H9 (cell line): Measurements from ENCODE around the gene PPP1R8. TPM values are rescaled to one million over a fixed set of nuclear protein-coding genes. Genes with fewer than 3 reads are reported as not detected.

Source experiments
- DNase-seq: peaks from one replicate; pipeline ENCODE4 v3.0.0-alpha.2; 2017
- H2AFZ ChIP-seq: one replicate; pipeline ENCODE4 v1.6.1; 2013; ENCODE audit warnings: mild to moderate bottlenecking, low read length, control low read depth, moderate library complexity
- H2AK5ac ChIP-seq: 2 replicates; pipeline ENCODE4 v1.6.1; 2013; ENCODE audit warnings: low read length, control low read depth, mixed read lengths; ENCODE audit not compliant: insufficient read length
- H2BK120ac ChIP-seq: one replicate; pipeline ENCODE4 v1.6.1; 2013; ENCODE audit warnings: low read depth, mild to moderate bottlenecking, low read length, control low read depth, inconsistent platforms; ENCODE audit not compliant: poor library complexity, severe bottlenecking
- H2BK12ac ChIP-seq: 2 replicates; pipeline ENCODE4 v1.6.1; 2013; ENCODE audit warnings: low read length, control low read depth, mixed read lengths, low read depth; ENCODE audit not compliant: insufficient read length
- H2BK15ac ChIP-seq: 2 replicates; pipeline ENCODE4 v1.6.1; 2013; ENCODE audit warnings: low read depth, low read length, control low read depth
- H2BK20ac ChIP-seq: one replicate; pipeline ENCODE4 v1.6.1; 2013; ENCODE audit warnings: low read depth, mild to moderate bottlenecking, low read length, control low read depth, inconsistent platforms; ENCODE audit not compliant: poor library complexity, severe bottlenecking
- H2BK5ac ChIP-seq: 2 replicates; pipeline ENCODE4 v1.6.1; 2013; ENCODE audit warnings: low read length, control low read depth, mixed read lengths; ENCODE audit not compliant: insufficient read length
- H3K14ac ChIP-seq: 2 replicates; pipeline ENCODE4 v1.6.1; 2013; ENCODE audit warnings: low read length, control low read depth; ENCODE audit not compliant: insufficient read depth
- H3K18ac ChIP-seq: 2 replicates; pipeline ENCODE4 v1.6.1; 2013; ENCODE audit warnings: low read depth, mild to moderate bottlenecking, mixed read lengths, low read length, control low read depth; ENCODE audit not compliant: insufficient read length
- H3K23ac ChIP-seq: 2 replicates; pipeline ENCODE4 v1.6.1; 2013; ENCODE audit warnings: low read length, control low read depth, mixed read lengths, low read depth; ENCODE audit not compliant: insufficient read length
- H3K23me2 ChIP-seq: 2 replicates; pipeline ENCODE4 v1.6.1; 2013; ENCODE audit warnings: low read depth, mild to moderate bottlenecking, mixed read lengths, low read length, control low read depth; ENCODE audit not compliant: insufficient read length, poor library complexity, severe bottlenecking
- H3K27ac ChIP-seq: 2 replicates; pipeline ENCODE4 v1.5.1; 2013; ENCODE audit warnings: low read length, control low read depth, mixed read lengths, low read depth; ENCODE audit not compliant: insufficient read length
- H3K27me3 ChIP-seq: 2 replicates; pipeline ENCODE4 v1.6.1; 2013; ENCODE audit warnings: low read length, control low read depth, inconsistent platforms; ENCODE audit not compliant: insufficient read depth
- H3K4ac ChIP-seq: 2 replicates; pipeline ENCODE4 v1.6.1; 2013; ENCODE audit warnings: low read depth, mild to moderate bottlenecking, control low read depth, inconsistent platforms, low read length, moderate library complexity
- H3K4me1 ChIP-seq: 2 replicates; pipeline ENCODE4 v1.6.1; 2013; ENCODE audit warnings: low read length, control low read depth, inconsistent platforms; ENCODE audit not compliant: insufficient read depth
- H3K4me2 ChIP-seq: 2 replicates; pipeline ENCODE4 v1.6.1; 2013; ENCODE audit warnings: low read length, control low read depth, mixed read lengths; ENCODE audit not compliant: insufficient read length, insufficient read depth
- H3K56ac ChIP-seq: 2 replicates; pipeline ENCODE4 v1.6.1; 2013; ENCODE audit warnings: low read depth, mild to moderate bottlenecking, mixed read lengths, low read length, control low read depth; ENCODE audit not compliant: insufficient read length
- H3K79me1 ChIP-seq: 2 replicates; pipeline ENCODE4 v1.6.1; 2013; ENCODE audit warnings: low read depth, mild to moderate bottlenecking, moderate library complexity, low read length, control low read depth, inconsistent platforms; ENCODE audit not compliant: insufficient read depth, poor library complexity, severe bottlenecking
- H3K79me2 ChIP-seq: 2 replicates; pipeline ENCODE4 v1.6.1; 2013; ENCODE audit warnings: low read length, control low read depth, inconsistent platforms; ENCODE audit not compliant: insufficient read depth
- H3K9ac ChIP-seq: 2 replicates; pipeline ENCODE4 v1.6.1; 2013; ENCODE audit warnings: low read length, control low read depth, mixed read lengths; ENCODE audit not compliant: insufficient read length; ENCODE audit errors: extremely low read depth
- H3K9me3 ChIP-seq: one replicate; pipeline ENCODE4 v1.6.1; 2013; ENCODE audit warnings: low read depth, low read length, inconsistent platforms; ENCODE audit not compliant: control insufficient read depth
- H3T11ph ChIP-seq: one replicate; pipeline ENCODE4 v1.6.1; 2013; ENCODE audit warnings: mild to moderate bottlenecking, low read length, control low read depth, inconsistent platforms
- H4K20me1 ChIP-seq: one replicate; pipeline ENCODE4 v1.6.1; 2013; ENCODE audit not compliant: control insufficient read depth, insufficient read length, insufficient read depth
- H4K5ac ChIP-seq: 2 replicates; pipeline ENCODE4 v1.6.1; 2013; ENCODE audit warnings: low read depth, mild to moderate bottlenecking, mixed read lengths, low read length, control low read depth; ENCODE audit not compliant: insufficient read length
- H4K8ac ChIP-seq: replicated peaks from 2 replicates; pipeline ENCODE4 v1.6.1; 2013; ENCODE audit warnings: low read length, control low read depth, mixed read lengths, low read depth; ENCODE audit not compliant: insufficient read length
- H4K91ac ChIP-seq: 2 replicates; pipeline ENCODE4 v1.6.1; 2013; ENCODE audit warnings: low read depth, mild to moderate bottlenecking, moderate library complexity, mixed read lengths, low read length, control low read depth; ENCODE audit not compliant: insufficient read length
- H3K27ac Mint-ChIP-seq, 3 experiments: 2 replicates in 2 of 3; 3 replicates in 1 of 3; pipeline ENCODE4 v1.8.0; 2020 to 2021; ENCODE audit warnings: mixed read lengths in 3 of 3, mild to moderate bottlenecking in 1 of 3, moderate library complexity in 1 of 3
- H3K27me3 Mint-ChIP-seq: 2 replicates; pipeline ENCODE4 v1.8.0; 2021; ENCODE audit warnings: low read depth, mild to moderate bottlenecking, moderate library complexity, mixed read lengths
- H3K36me3 Mint-ChIP-seq, 3 experiments: 2 replicates in 2 of 3; 3 replicates in 1 of 3; pipeline ENCODE4 v1.8.0; 2020 to 2021; ENCODE audit warnings: low read depth in 3 of 3, mixed read lengths in 3 of 3; ENCODE audit not compliant: insufficient read depth in 1 of 3
- H3K4me1 Mint-ChIP-seq, 2 experiments: 2 replicates each; pipeline ENCODE4 v1.8.0; 2020; ENCODE audit warnings: mixed read lengths in 2 of 2
- H3K4me3 Mint-ChIP-seq, 2 experiments: 2 replicates in 1 of 2; 3 replicates in 1 of 2; pipeline ENCODE4 v1.8.0; 2020 to 2021; ENCODE audit warnings: mild to moderate bottlenecking in 2 of 2, mixed read lengths in 2 of 2, moderate library complexity in 1 of 2
- H3K9me3 Mint-ChIP-seq, 2 experiments: 2 replicates in 1 of 2; 3 replicates in 1 of 2; pipeline ENCODE4 v1.8.0; 2020; ENCODE audit warnings: mild to moderate bottlenecking in 2 of 2, mixed read lengths in 2 of 2, moderate library complexity in 1 of 2
- CTCF ChIP-seq: fragments of 200-600 bp; sonication (generic); conservative IDR thresholded peaks from 3 replicates; pipeline ENCODE4 v1.8.0; 2021; ENCODE audit warnings: antibody characterized with exemption, mild to moderate bottlenecking
- WGBS: extraction: QIAGEN DNeasy Blood & Tissue Kit; methylation state at CpG from one replicate; pipeline ENCODE4 v1.1.7; 2013; ENCODE audit warnings: missing lambda C conversion rate, low lambda C conversion rate, mixed read lengths; ENCODE audit not compliant: insufficient read length; ENCODE audit errors: extremely low coverage; 5-methylcytosine and 5-hydroxymethylcytosine counted together
- total RNA-seq: library from RNA; stranded (reverse); gene quantifications from 2 replicates; pipeline ENCODE4 v1.2.1, GENCODE V29; 2021

Gene PPP1R8
- total RNA-seq, 1 experiment from 2014 or later: 58.8 TPM

GRCh38 chr1:27878039-27878438, 47.5 kb downstream of the PPP1R8 start:
- Mint-ChIP-seq H3K9me3 (no peaks in the 10 kb centered on the region; a peak in 1 of 5 replicates), H3K4me3 (no peak overlapping the region), H3K27ac (no peak overlapping the region), H3K36me3 (peaks cover 0 to 33% (median 25%) of the 10 kb centered on the region in 3 experiments; a peak in 6 of 7 replicates), H3K4me1 (peaks cover 3 to 6% of the 10 kb centered on the region in 2 experiments), H3K27me3 (no peaks in the 10 kb centered on the region; the same call in 1 of the 2 replicates)
- no CpG with 5 or more reads among the region's 4 CpGs for WGBS
- Histone ChIP-seq H3K79me1 (no peaks in the 10 kb centered on the region), H3K9me3 (no peaks in the 10 kb centered on the region), H3K4me1 (no peaks in the 10 kb centered on the region; the same call in 1 of the 2 replicates), H3K79me2 (no peaks in the 10 kb centered on the region), H3K27me3 (no peaks in the 10 kb centered on the region), H2BK20ac (no peak overlapping the region), H3K18ac (no peak overlapping the region), H3K56ac (no peak overlapping the region), H2BK120ac (no peak overlapping the region), H4K8ac (no peak overlapping the region), H3T11ph (no peak overlapping the region), H3K23me2 (peaks cover under 1% of the 10 kb centered on the region), H3K27ac (no peak overlapping the region), H2BK5ac (no peak overlapping the region), H3K23ac (no peak overlapping the region), H2BK15ac (no peak overlapping the region), H3K4me2 (no peak overlapping the region), H2BK12ac (no peak overlapping the region), H4K91ac (no peak overlapping the region), H3K14ac (no peak overlapping the region), H2AFZ (no peak overlapping the region), H2AK5ac (no peak overlapping the region), H3K4ac (no peak overlapping the region), H3K9ac (no peak overlapping the region), H4K20me1 (peaks cover 2% of the 10 kb centered on the region), H4K5ac (no peak overlapping the region)
- no peak for DNase-seq
- TF ChIP-seq CTCF: no peak
